Glutamatergic neuron (in vitro differentiated cells): ENCODE measurements around the gene DPYSL3. TPM values are rescaled to one million over a fixed set of nuclear protein-coding genes. Genes with fewer than 3 reads are reported as not detected.
"Not testable (repeated sequence)": the region's sequence is repeated elsewhere in the genome, so short reads cannot be mapped to it uniquely, and the experiment has no call there.

ENCODE experiments used
- DNase-seq: peaks from one replicate; pipeline ENCODE4 v3.0.0; 2022
- H3K27ac Mint-ChIP-seq: one replicate; pipeline ENCODE4 v1.8.0; 2020; ENCODE audit warnings: mild to moderate bottlenecking, mixed read lengths, inconsistent platforms; ENCODE audit not compliant: unreplicated experiment
- H3K27me3 Mint-ChIP-seq: one replicate; pipeline ENCODE4 v1.8.0; 2020; ENCODE audit warnings: mild to moderate bottlenecking, moderate library complexity, mixed read lengths, inconsistent platforms; ENCODE audit not compliant: unreplicated experiment
- H3K36me3 Mint-ChIP-seq: one replicate; pipeline ENCODE4 v1.8.0; 2020; ENCODE audit warnings: mild to moderate bottlenecking, mixed read lengths, inconsistent platforms; ENCODE audit not compliant: unreplicated experiment
- H3K4me1 Mint-ChIP-seq: one replicate; pipeline ENCODE4 v1.8.0; 2020; ENCODE audit warnings: mild to moderate bottlenecking, low read depth, mixed read lengths, inconsistent platforms; ENCODE audit not compliant: unreplicated experiment
- H3K4me3 Mint-ChIP-seq: one replicate; pipeline ENCODE4 v1.8.0; 2020; ENCODE audit warnings: mild to moderate bottlenecking, mixed read lengths, inconsistent platforms; ENCODE audit not compliant: unreplicated experiment
- H3K9me3 Mint-ChIP-seq: one replicate; pipeline ENCODE4 v1.8.0; 2020; ENCODE audit warnings: mild to moderate bottlenecking, moderate library complexity, mixed read lengths, inconsistent platforms; ENCODE audit not compliant: unreplicated experiment
- total RNA-seq: library from RNA; stranded (reverse); fragmentation: NEBNext Ultra II Directional; extraction: Animal tissue kit (Norgen Biotek cat#: 25700); gene quantifications from one replicate; pipeline ENCODE4 v1.2.1, GENCODE V29; 2021; ENCODE audit not compliant: unreplicated experiment
- TF ChIP-seq, protein P1 (sequence below): fragments of 200-600 bp; sonication (generic); IDR thresholded peaks from one replicate; pipeline ENCODE4 v1.5.0; 2021; ENCODE audit not compliant: partially characterized antibody, unreplicated experiment

DPYSL3 gene
- total RNA-seq, 1 donor from 2014 or later: 571 TPM

- no peaks in the 10 kb centered on the region for H3K4me1 Mint-ChIP-seq
- no peaks in the 10 kb centered on the region for H3K36me3 Mint-ChIP-seq
- no peak overlapping the region for H3K4me3 Mint-ChIP-seq
- peaks cover 3% of the 10 kb centered on the region for H3K9me3 Mint-ChIP-seq
- H3K27ac Mint-ChIP-seq: no peak overlapping the region
- H3K27me3 Mint-ChIP-seq: peaks cover 1% of the 10 kb centered on the region
- DNase-seq: no peak
- TF ChIP-seq, protein P1, sequence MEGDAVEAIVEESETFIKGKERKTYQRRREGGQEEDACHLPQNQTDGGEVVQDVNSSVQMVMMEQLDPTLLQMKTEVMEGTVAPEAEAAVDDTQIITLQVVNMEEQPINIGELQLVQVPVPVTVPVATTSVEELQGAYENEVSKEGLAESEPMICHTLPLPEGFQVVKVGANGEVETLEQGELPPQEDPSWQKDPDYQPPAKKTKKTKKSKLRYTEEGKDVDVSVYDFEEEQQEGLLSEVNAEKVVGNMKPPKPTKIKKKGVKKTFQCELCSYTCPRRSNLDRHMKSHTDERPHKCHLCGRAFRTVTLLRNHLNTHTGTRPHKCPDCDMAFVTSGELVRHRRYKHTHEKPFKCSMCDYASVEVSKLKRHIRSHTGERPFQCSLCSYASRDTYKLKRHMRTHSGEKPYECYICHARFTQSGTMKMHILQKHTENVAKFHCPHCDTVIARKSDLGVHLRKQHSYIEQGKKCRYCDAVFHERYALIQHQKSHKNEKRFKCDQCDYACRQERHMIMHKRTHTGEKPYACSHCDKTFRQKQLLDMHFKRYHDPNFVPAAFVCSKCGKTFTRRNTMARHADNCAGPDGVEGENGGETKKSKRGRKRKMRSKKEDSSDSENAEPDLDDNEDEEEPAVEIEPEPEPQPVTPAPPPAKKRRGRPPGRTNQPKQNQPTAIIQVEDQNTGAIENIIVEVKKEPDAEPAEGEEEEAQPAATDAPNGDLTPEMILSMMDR: no peak
These were observed 44.5 kb upstream of the DPYSL3 start for GRCh38 chr5:147554261-147554817.

DNA sequence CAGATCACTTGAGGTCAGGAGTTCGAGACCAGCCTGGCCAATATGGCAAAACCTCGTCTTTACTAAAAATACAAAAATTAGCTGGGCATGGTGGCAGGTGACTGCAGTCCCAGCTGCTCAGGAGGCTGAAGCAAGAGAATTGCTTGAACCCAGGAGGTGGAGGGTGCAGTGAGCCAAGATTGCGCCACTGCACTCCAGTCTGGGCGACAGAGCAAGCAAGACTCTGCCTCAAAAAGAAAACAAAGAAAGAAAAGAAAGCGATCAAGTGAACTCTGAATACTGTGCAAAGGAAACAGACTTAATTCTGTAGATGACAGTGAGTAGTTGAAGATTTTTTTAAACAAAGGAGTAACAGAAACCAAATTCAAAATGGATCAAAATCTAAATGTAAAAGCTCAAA lies 43.9 kb upstream of the DPYSL3 start:
- not testable (repeated sequence) for H3K4me3 Mint-ChIP-seq, H3K4me1 Mint-ChIP-seq, H3K27ac Mint-ChIP-seq, H3K36me3 Mint-ChIP-seq, DNase-seq, H3K27me3 Mint-ChIP-seq, H3K9me3 Mint-ChIP-seq

- peaks cover 3% of the 10 kb centered on the region for H3K9me3 Mint-ChIP-seq
- peaks cover 1% of the 10 kb centered on the region for H3K27me3 Mint-ChIP-seq
- H3K27ac Mint-ChIP-seq: no peak overlapping the region
These were observed 43.0 kb upstream of the DPYSL3 start for GRCh38 chr5:147552897-147553296.

DNA sequence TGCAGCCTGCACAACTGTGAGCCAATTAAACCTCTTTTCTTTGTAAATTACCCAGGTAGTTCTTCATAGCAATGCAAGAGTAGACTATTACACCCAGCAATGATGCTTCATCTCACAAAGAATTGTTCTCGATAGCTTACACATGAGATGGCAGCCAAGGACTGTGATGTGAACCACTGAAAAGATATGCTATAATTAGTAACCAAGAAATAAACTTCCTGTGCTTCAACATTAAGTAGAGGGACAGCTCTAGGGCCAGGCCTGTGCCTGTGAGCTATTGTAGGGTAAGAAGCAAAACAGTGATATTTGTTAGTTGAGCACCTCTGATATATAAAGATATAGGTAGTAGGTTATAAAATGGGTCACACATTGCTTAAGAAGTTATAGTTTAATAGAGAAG lies 41.8 kb upstream of the DPYSL3 start:
- Mint-ChIP-seq H3K4me3 (no peak overlapping the region), H3K9me3 (peaks cover 3% of the 10 kb centered on the region), H3K4me1 (no peaks in the 10 kb centered on the region), H3K36me3 (no peaks in the 10 kb centered on the region), H3K27me3 (peaks cover 1% of the 10 kb centered on the region), H3K27ac (no peak overlapping the region)
- no peak for DNase-seq
- TF ChIP-seq, protein P1: no peak

More at GRCh38 chr5:147552897-147553296, 43.0 kb upstream of the DPYSL3 start:
- no peaks in the 10 kb centered on the region for H3K4me1 Mint-ChIP-seq
- DNase-seq: no peak
- no peak overlapping the region for H3K4me3 Mint-ChIP-seq
- no peaks in the 10 kb centered on the region for H3K36me3 Mint-ChIP-seq
- TF ChIP-seq, protein P1: no peak

DNA sequence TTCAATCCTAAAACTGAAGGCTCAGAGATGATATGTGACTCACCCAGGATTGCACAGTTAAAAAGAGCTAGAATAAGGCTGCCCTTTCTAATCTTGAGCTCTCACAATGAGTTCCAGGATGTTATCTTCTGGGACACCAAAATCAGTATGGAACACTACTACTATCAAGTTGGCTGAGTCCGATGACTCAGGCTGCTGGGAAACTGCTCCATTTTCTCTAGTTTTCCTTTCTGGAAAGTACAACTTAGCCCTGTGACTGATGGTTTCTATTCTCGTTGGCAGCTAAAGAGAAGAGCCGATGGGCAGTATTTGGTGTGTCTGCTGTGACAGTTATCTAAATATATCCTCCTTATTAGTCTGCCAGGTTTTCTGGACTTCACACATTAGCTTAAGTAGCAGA lies 37.9 kb upstream of the DPYSL3 start:
- Mint-ChIP-seq H3K27me3 (peaks cover 1% of the 10 kb centered on the region), H3K4me1 (no peaks in the 10 kb centered on the region), H3K27ac (no peak overlapping the region), H3K4me3 (no peak overlapping the region), H3K9me3 (peaks cover 3% of the 10 kb centered on the region), H3K36me3 (no peaks in the 10 kb centered on the region)
- no peak for DNase-seq
- TF ChIP-seq, protein P1: no peak
